ENCODE data around the gene PTPRT.

DNA sequence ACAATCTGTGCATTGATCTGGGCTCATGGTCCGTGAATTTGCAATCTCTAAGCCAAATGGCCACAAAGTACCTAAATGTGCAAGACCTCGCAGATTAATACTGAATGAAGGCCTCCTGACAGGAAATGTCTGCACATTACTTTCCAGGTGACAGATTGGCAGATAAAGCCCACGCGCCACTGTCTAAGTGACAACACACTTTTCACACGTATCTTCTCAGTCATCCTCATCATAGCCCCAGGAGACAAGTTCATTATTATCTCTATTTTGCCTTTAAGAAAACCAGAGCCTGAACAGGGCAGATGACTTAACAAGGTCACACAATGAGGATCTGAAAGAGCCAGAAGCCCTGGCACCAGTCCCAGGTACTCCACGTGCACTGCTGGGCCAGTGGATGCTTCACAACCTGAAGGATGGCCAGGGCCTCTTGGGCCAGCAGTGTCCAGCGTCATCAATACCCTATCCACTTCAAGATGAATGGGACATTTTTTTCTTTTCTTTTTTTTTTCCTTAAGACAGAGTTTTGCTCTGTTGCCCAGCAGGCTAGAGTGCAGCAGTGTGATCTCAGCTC lies 266.3 kb downstream of the PTPRT start:
- no peak for TF ChIP-seq POLR2A (IDR thresholded peaks at IDR 0.05)
- TF ChIP-seq, protein P1, sequence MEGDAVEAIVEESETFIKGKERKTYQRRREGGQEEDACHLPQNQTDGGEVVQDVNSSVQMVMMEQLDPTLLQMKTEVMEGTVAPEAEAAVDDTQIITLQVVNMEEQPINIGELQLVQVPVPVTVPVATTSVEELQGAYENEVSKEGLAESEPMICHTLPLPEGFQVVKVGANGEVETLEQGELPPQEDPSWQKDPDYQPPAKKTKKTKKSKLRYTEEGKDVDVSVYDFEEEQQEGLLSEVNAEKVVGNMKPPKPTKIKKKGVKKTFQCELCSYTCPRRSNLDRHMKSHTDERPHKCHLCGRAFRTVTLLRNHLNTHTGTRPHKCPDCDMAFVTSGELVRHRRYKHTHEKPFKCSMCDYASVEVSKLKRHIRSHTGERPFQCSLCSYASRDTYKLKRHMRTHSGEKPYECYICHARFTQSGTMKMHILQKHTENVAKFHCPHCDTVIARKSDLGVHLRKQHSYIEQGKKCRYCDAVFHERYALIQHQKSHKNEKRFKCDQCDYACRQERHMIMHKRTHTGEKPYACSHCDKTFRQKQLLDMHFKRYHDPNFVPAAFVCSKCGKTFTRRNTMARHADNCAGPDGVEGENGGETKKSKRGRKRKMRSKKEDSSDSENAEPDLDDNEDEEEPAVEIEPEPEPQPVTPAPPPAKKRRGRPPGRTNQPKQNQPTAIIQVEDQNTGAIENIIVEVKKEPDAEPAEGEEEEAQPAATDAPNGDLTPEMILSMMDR (IDR thresholded peaks at IDR 0.05): no peak

All from breast epithelium (tissue), 3 donors.